ENCODE results near the gene ZNF92. TPM values are rescaled to one million over a fixed set of nuclear protein-coding genes. Genes with fewer than 3 reads are reported as not detected.
"Not testable (repeated sequence)": the region's sequence is repeated elsewhere in the genome, so short reads cannot be mapped to it uniquely, and the experiment has no call there.

Gene ZNF92
- total RNA-seq, 1 experiment from 2014 or later = 5.4 TPM

GRCh38 chr7:65447041-65447440 is 73.4 kb downstream of the ZNF92 start:
- H3K27me3 Mint-ChIP-seq (ENCODE audit: insufficient read depth, unreplicated experiment); DNase-seq (ENCODE audit: unreplicated experiment); H3K4me1 Mint-ChIP-seq (ENCODE audit: insufficient read depth, unreplicated experiment); POLR2A ChIA-PET; BruUV-seq (replicated peaks); CTCF ChIA-PET; H3K4me3 Mint-ChIP-seq (ENCODE audit: unreplicated experiment); H3K36me3 Mint-ChIP-seq (ENCODE audit: insufficient read depth, unreplicated experiment); H3K27ac Mint-ChIP-seq (ENCODE audit: low read depth, unreplicated experiment); H3K9me3 Mint-ChIP-seq (ENCODE audit: unreplicated experiment): not testable (repeated sequence)
- TF ChIP-seq CTCF (IDR thresholded peaks at IDR 0.05; ENCODE audit: unreplicated experiment) = peak; percentile 18
- intact Hi-C loops (cut with micrococcal nuclease) = loop anchor here (10.0 kb wide), 1 partner anchor 72 kb away; the partner anchor contains the start of gene ZNF92

GRCh38 chr7:65448816-65449504 is 75.3 kb downstream of the ZNF92 start:
- peak; percentile 64 for DNase-seq (ENCODE audit: unreplicated experiment)
- intact Hi-C loops (cut with micrococcal nuclease) = loop anchor here (10.0 kb wide), 1 partner anchor 74 kb away; the partner anchor contains the start of gene ZNF92

GRCh38 chr7:65449505-65449852 is 75.8 kb downstream of the ZNF92 start:
- peaks cover 5% of the 10 kb centered on the region for H3K9me3 Mint-ChIP-seq (ENCODE audit: unreplicated experiment)
- no peak for TF ChIP-seq CTCF (IDR thresholded peaks at IDR 0.05; ENCODE audit: unreplicated experiment)
- intact Hi-C loops (cut with micrococcal nuclease) = loop anchor here (10.0 kb wide), 1 partner anchor 75 kb away; the partner anchor contains the start of gene ZNF92
- H3K4me3 Mint-ChIP-seq (ENCODE audit: unreplicated experiment) = no peak overlapping the region
- no TSS peak for BruUV-seq (replicated peaks)
- no peaks in the 10 kb centered on the region for H3K36me3 Mint-ChIP-seq (ENCODE audit: insufficient read depth, unreplicated experiment)
- CTCF ChIA-PET = interaction anchor here (0.7 kb wide), 1 partner anchor 143 kb away, joined by 3 read pairs; no protein-coding TSS in a partner anchor
- no peak for DNase-seq (ENCODE audit: unreplicated experiment)
- peak overlapping the region; percentile 25 for H3K27ac Mint-ChIP-seq (ENCODE audit: low read depth, unreplicated experiment)
- H3K27me3 Mint-ChIP-seq (ENCODE audit: insufficient read depth, unreplicated experiment) = no peaks in the 10 kb centered on the region
- H3K4me1 Mint-ChIP-seq (ENCODE audit: insufficient read depth, unreplicated experiment) = peaks cover 8% of the 10 kb centered on the region
- POLR2A ChIA-PET = interaction anchor here (1.5 kb wide), 1 partner anchor 75 kb away, joined by 4 read pairs; the partner anchor contains the start of gene ZNF92

More at GRCh38 chr7:65448816-65449504, 75.3 kb downstream of the ZNF92 start:
- POLR2A ChIA-PET = no interaction called here
- BruUV-seq (replicated peaks) = no TSS peak
- TF ChIP-seq CTCF (IDR thresholded peaks at IDR 0.05; ENCODE audit: unreplicated experiment) = no peak
- Mint-ChIP-seq H3K27ac (ENCODE audit: low read depth, unreplicated experiment) (peak overlapping the region; percentile 25), H3K4me1 (ENCODE audit: insufficient read depth, unreplicated experiment) (peaks cover 8% of the 10 kb centered on the region), H3K36me3 (ENCODE audit: insufficient read depth, unreplicated experiment) (no peaks in the 10 kb centered on the region), H3K9me3 (ENCODE audit: unreplicated experiment) (peaks cover 5% of the 10 kb centered on the region), H3K4me3 (ENCODE audit: unreplicated experiment) (no peak overlapping the region), H3K27me3 (ENCODE audit: insufficient read depth, unreplicated experiment) (no peaks in the 10 kb centered on the region)
- CTCF ChIA-PET = interaction anchor here (0.7 kb wide), 1 partner anchor 142 kb away, joined by 3 read pairs; no protein-coding TSS in a partner anchor
